ENCODE results near the gene RMDN2. TPM values are rescaled to one million over a fixed set of nuclear protein-coding genes. Genes with fewer than 3 reads are reported as not detected.
"Not testable (repeated sequence)": the region's sequence is repeated elsewhere in the genome, so short reads cannot be mapped to it uniquely, and the experiment has no call there.

Gene RMDN2
- polyA plus RNA-seq, 2 of the 4 experiments (the other 2 are of a cell fraction) = 4.6 to 6.9 TPM

GRCh38 chr2:38000485-38001222 is 75.6 kb downstream of the RMDN2 start:
- TF ChIP-seq HOXA7 (CRISPR knock-in tag; IDR thresholded peaks at IDR 0.05) (no peak), NPAS2 (CRISPR knock-in tag; IDR thresholded peaks at IDR 0.05; ENCODE audit: borderline replicate concordance) (no peak), HES2 (IDR thresholded peaks at IDR 0.05) (no peak), BHLHE40 (IDR thresholded peaks at IDR 0.05; ENCODE audit: low read depth, low read length) (no peak), ELK1 (IDR thresholded peaks at IDR 0.05; ENCODE audit: low read depth, low read length) (no peak), MAZ (IDR thresholded peaks at IDR 0.05; ENCODE audit: borderline replicate concordance, low read depth, low read length) (no peak), MAFK (IDR thresholded peaks at IDR 0.05; ENCODE audit: partially characterized antibody) (no peak), CTCF (IDR thresholded peaks at IDR 0.05) (no peak), CBX8 (IDR thresholded peaks at IDR 0.05) (no peak), USF2 (IDR thresholded peaks at IDR 0.05) (no peak), MYC (IDR thresholded peaks at IDR 0.05; ENCODE audit: borderline replicate concordance, low read length) (no peak), ZC3H11A (IDR thresholded peaks at IDR 0.05) (no peak), RCOR1 (IDR thresholded peaks at IDR 0.05; ENCODE audit: low read depth, low read length) (no peak), ESRRA (IDR thresholded peaks at IDR 0.05; ENCODE audit: borderline replicate concordance, low read length) (no peak), SMC3 (IDR thresholded peaks at IDR 0.05) (no peak)
- FAIRE-seq (no peak), ATAC-seq (no peak), DNase-seq (ENCODE audit: low read depth in 1 of 2, low spot score in 1 of 2) (no peak)
- CTCF ChIA-PET = interaction anchor here (0.6 to 1.3 kb wide), 3 partner anchors 76 to 605 kb away, joined by 3 to 7 read pairs (median 4); partner anchors contain the start of gene CYP1B1
- Histone ChIP-seq H3K9me3 (peaks cover 3% of the 10 kb centered on the region; the same call in 2 of the 3 replicates), H3K27ac (no peak overlapping the region), H3K4me1 (no peaks in the 10 kb centered on the region), H3K4me3 (no peak overlapping the region), H3K4me2 (no peak overlapping the region)
- POLR2A ChIA-PET = no interaction called here
- WGBS (ENCODE audit: missing lambda C conversion rate) = 8% methylated on average over 1 of the region's 1 CpG

- POLR2A ChIA-PET; ATAC-seq; H3K9me3 ChIP-seq; DNase-seq (ENCODE audit: low read depth in 1 of 2, low spot score in 1 of 2); H3K4me2 ChIP-seq; H3K27ac ChIP-seq; FAIRE-seq; H3K4me3 ChIP-seq: not testable (repeated sequence)
- CTCF ChIA-PET = interaction anchor here (1.0 to 2.0 kb wide), 2 partner anchors 66 to 69 kb away, joined by 3 to 4 read pairs; partner anchors contain the start of gene CYP1B1
- WGBS (ENCODE audit: missing lambda C conversion rate) = 57% methylated on average over 5 of the region's 6 CpGs
- peaks cover 19% of the 10 kb centered on the region for H3K4me1 ChIP-seq
Observed at GRCh38 chr2:38010187-38010586, 85.1 kb downstream of the RMDN2 start.

GRCh38 chr2:38010995-38011394 is 85.9 kb downstream of the RMDN2 start:
- WGBS (ENCODE audit: missing lambda C conversion rate) = 50% methylated on average over 1 of the region's 1 CpG
- 0 out of 3 replicates have a peak overlapping the region, but pooled peaks have one; percentile 4 for H3K4me2 ChIP-seq
- CTCF ChIA-PET = interaction anchor here (1.0 to 3.0 kb wide), 3 partner anchors 17 to 68 kb away, joined by 3 to 12 read pairs (median 4); partner anchors contain the start of gene CYP1B1
- H3K27ac ChIP-seq = no peak overlapping the region
- no peak for DNase-seq (ENCODE audit: low read depth in 1 of 2, low spot score in 1 of 2)
- no peak for TF ChIP-seq RCOR1 (IDR thresholded peaks at IDR 0.05; ENCODE audit: low read depth, low read length)
- no peak for TF ChIP-seq JUNB (IDR thresholded peaks at IDR 0.05)
- TF ChIP-seq RAD21 (conservative IDR thresholded peaks at IDR 0.05 in 1 of 2, IDR thresholded peaks at IDR 0.05 in 1 of 2) = no peak
- no peak for TF ChIP-seq PBX3 (IDR thresholded peaks at IDR 0.05)
- no peak for TF ChIP-seq MAX (IDR thresholded peaks at IDR 0.05)
- TF ChIP-seq HEYL (CRISPR knock-in tag; IDR thresholded peaks at IDR 0.05) = no peak
- TF ChIP-seq ATOH8 (CRISPR knock-in tag; IDR thresholded peaks at IDR 0.05; ENCODE audit: low read depth) = no peak
- TF ChIP-seq EHMT2 (IDR thresholded peaks at IDR 0.05; ENCODE audit: low read depth) = no peak
- TF ChIP-seq SREBF2 (IDR thresholded peaks at IDR 0.05) = no peak
- no peak for TF ChIP-seq ZNF302 (CRISPR knock-in tag; IDR thresholded peaks at IDR 0.05)
- no peak for ATAC-seq
- POLR2A ChIA-PET = no interaction called here
- H3K4me3 ChIP-seq = no peak overlapping the region
- no peaks in the 10 kb centered on the region for H3K9me3 ChIP-seq
- no peak for FAIRE-seq
- H3K4me1 ChIP-seq = peaks cover 19% of the 10 kb centered on the region
